Coronary artery (tissue), 2 donors: ENCODE results near the gene RIC8A.

Experiments used
- DNase-seq: peaks from one replicate; pipeline ENCODE4 v3.0.0-alpha.2; 2017; ENCODE audit warnings: low spot score
- H3K27ac ChIP-seq, 2 donors: fragments of 200-600 bp; sonication (generic); one replicate each; pipeline ENCODE4 v1.5.1; 2016 to 2019
- H3K4me3 ChIP-seq: fragments of 200-600 bp; sonication (generic); 2 replicates; pipeline ENCODE4 v1.5.1; 2016; ENCODE audit warnings: mild to moderate bottlenecking, moderate library complexity
- CTCF ChIP-seq: fragments of 200-600 bp; sonication (generic); IDR thresholded peaks from one replicate; pipeline ENCODE4 v1.5.1; 2019; ENCODE audit warnings: antibody characterized with exemption

Gene RIC8A

GRCh38 chr11:223026-223789 lies 15.7 kb downstream of the RIC8A start:
- no peak overlapping the region for H3K27ac ChIP-seq
- TF ChIP-seq CTCF, result no peak
- H3K4me3 ChIP-seq, result no peak overlapping the region
- DNase-seq, result no peak

- Histone ChIP-seq H3K4me3 (no peak overlapping the region), H3K27ac (no peak overlapping the region)
- DNase-seq, result no peak
- TF ChIP-seq CTCF, result no peak
Observed at GRCh38 chr11:223884-224283, 16.4 kb downstream of the RIC8A start.

GRCh38 chr11:224424-224823 lies 16.9 kb downstream of the RIC8A start:
- H3K4me3 ChIP-seq, result no peak overlapping the region
- DNase-seq, result no peak
- no peak for TF ChIP-seq CTCF
- H3K27ac ChIP-seq, result no peak overlapping the region

- Histone ChIP-seq H3K27ac (no peak overlapping the region), H3K4me3 (no peak overlapping the region)
- no peak for DNase-seq
- TF ChIP-seq CTCF, result no peak
Observed at GRCh38 chr11:225734-226453, 18.4 kb downstream of the RIC8A start.

DNA sequence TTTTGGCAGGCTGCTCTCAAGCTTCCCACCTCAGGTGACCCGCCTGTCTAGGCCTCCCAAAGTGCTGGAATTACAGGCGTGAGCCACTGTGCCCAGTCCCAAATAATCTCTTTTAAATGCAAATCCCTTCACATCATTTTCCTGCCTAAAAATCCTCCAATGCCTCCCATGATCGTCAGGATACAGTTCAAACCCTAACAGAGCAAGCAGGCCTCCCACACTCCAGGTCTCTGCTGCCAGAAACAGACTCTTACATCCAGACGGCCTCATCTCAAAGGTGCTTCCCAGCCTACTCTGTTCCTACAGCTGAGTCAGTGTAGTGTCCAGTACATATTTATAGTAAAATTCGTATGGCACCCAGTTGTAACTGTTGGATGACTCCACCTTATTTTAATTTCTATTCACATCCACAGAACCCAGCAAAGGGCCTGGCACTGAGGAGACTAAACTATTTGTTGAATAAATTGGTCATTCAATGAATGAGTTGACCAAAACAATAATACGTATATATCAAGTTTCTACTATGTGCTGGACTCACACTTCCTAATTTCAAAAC lies 20.4 kb downstream of the RIC8A start:
- no peak for TF ChIP-seq CTCF
- no peak overlapping the region for H3K4me3 ChIP-seq
- no peak for DNase-seq
- H3K27ac ChIP-seq, result no peak overlapping the region

GRCh38 chr11:230431-230830 lies 22.9 kb downstream of the RIC8A start:
- TF ChIP-seq CTCF, result no peak
- H3K27ac ChIP-seq, result no peak overlapping the region
- DNase-seq, result no peak
- no peak overlapping the region for H3K4me3 ChIP-seq
